Vagina (tissue), 2 donors: ENCODE measurements around the gene SRPK3.

ENCODE experiments used
- CTCF ChIP-seq, 3 experiments: fragments of 450-650 bp in 2 of 3; fragments of 200-600 bp in 1 of 3; sonication (generic) in 1 of 3; IDR thresholded peaks; one replicate each; pipeline ENCODE4 v1.5.1; 2017 to 2019; ENCODE audit warnings: antibody characterized with exemption in 3 of 3, mild to moderate bottlenecking in 2 of 3, moderate library complexity in 2 of 3
- POLR2A ChIP-seq, 2 donors: fragments of 450-650 bp; IDR thresholded peaks; one replicate each; pipeline ENCODE4 v1.6.1; 2017; ENCODE audit warnings: antibody characterized with exemption in 2 of 2, mild to moderate bottlenecking in 2 of 2, moderate library complexity in 2 of 2
- POLR2AphosphoS5 ChIP-seq, 2 donors: sonication (generic); formaldehyde crosslinking; IDR thresholded peaks; one replicate each; pipeline ENCODE4 v1.9.0; 2017; ENCODE audit warnings: antibody characterized with exemption in 2 of 2, mild to moderate bottlenecking in 2 of 2, low read depth in 1 of 2; ENCODE audit not compliant: insufficient read depth in 1 of 2

GRCh38 chrX:153824348-153824747 lies 43.5 kb downstream of the SRPK3 start:
- TF ChIP-seq CTCF (IDR thresholded peaks at IDR 0.05) (no peak), POLR2A (IDR thresholded peaks at IDR 0.05) (no peak), POLR2AphosphoS5 (IDR thresholded peaks at IDR 0.05; ENCODE audit: insufficient read depth in 1 of 2, low read depth in 1 of 2) (no peak)
